ENCODE measurements around the gene DVL1.
A peak's percentile ranks its signal among the peaks of the same experiment; 100 is the strongest.

DVL1 gene

DNA sequence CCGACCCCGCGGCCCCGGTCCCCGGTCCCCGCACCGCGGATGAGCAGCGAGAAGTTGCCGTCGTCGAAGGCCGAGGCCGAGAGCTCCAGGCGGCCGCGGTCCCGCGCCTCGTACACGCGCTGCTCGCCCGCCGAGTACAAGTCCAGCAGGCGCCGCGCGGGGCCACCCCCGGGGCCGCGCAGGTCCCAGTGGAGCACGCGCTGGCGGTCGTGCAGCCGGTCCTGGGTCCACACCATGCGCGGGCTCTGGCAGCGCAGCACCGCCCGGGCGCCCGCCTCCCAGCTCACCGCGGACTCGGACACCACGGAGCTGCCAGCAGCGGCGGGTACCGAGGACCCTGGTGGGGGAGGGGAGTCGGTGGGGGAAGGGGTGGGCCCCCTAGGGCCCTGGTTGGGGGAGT lies 6.2 kb upstream of the DVL1 start:
- peak; percentile 26 to 44 for DNase-seq

DNA sequence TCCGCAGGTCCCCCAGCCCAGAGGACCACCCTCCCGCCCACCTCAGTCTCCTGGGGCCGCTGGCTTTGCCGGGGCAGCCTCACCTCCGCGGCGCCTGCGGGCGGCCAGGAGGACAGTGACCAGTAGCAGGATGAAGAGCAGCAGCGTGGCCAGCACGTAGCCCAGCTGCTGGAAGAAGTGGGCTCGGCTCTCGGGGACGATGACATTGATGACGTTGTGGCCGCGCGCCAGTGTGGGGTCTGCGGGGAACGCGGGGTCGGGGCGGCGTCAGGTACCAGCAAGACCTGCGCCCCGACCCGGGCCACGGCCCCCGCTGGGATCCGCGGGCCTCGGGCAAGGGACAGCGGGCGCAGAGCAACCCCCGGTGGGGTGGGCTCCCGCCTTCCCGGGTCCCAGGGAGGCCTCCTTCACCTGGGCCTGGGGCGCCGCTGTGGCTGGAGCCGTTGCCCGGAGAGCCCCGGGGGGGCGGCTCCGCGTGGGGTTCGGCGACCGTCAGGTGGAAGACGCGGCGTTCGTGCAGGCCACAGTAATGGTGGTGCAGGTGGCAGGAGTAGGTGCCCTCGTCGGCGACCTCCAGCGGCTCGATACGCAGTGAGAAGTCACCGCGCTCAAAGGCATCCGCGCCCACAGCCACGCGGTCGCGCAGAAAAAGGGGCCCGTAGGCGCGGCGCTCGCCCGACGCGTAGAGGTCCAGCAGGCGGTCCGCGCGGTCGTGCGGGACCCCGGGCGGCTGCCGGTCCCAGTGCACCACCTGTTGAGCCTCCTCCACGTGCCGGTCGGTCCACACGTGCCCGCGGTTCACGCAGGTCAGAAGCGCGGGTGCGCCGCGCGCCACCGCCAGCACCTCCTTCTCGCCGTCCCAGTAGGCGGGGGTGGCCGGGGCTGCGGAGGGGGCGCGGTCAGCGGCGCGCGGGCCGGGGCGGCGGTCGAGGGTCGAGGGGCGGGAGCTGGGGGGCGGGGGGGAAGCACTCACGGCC lies 5.3 kb upstream of the DVL1 start:
- DNase-seq: no peak

DNA sequence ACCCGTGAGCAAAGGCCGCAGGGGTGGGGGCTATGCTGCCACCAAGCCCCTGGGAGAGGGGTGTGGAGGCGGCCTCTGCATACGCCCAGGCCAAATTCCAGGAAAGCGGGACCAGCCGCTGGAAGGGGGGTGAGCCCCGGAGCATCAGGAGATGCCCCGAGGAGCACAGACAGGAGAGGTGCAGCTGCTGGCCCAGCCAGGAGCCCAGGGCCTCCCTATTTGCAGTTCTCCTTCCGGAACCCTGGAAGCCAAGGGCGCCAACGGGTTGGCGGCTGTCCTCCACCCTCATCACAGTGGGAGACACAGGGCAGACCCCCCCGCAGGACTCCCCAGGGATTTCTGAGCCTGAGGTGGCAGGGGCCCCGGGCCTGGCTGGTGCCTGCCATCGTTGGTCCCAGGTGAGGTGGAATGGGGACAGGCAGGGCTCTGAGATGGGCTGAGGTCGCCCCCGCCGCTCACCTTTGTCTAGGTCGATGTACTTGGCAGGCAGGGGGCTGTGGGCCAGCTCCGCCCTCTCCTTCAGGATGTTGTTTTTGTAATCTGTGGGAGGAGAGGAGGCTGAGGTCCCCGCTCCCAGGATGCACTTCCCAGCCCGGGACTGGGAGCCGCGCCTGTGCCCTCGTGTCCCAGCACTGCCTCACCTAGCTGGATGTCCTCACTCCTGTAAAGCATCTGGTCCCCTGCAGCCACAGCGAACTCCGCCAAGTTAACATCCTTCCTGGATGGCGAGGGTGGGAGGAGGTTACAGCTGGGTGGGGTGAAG lies 4.4 kb upstream of the DVL1 start:
- no peak for DNase-seq

DNA sequence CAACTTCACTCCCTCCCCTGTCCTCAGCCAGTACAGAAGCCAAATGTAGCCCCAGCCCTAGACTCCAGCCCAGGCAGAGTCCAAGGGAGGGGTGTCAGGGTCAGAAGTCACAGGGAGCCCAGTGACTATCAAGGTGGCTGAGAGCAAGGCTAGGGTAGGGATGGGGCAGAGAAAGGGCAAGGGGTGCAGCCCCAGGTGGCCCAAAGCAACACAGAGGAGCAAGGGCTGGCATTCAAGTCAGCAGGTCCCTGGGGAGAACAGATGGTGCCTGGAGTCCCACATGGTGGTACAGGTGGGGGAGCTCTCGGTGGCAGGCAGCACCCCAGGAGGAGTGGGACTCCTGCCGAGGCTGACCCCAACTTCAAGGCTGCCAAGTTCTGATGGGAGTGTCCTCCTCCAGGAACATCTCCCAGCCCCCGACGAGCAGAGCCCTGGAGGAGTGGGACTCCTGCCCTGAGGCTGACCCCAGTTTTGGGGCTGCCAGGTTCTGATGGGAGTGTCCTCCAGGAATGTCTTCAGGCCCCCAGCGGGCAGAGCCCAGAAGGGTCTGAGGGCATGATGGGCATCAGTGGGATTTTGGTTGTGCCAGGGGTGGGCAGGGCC lies 3.7 kb upstream of the DVL1 start:
- DNase-seq: no peak

DNA sequence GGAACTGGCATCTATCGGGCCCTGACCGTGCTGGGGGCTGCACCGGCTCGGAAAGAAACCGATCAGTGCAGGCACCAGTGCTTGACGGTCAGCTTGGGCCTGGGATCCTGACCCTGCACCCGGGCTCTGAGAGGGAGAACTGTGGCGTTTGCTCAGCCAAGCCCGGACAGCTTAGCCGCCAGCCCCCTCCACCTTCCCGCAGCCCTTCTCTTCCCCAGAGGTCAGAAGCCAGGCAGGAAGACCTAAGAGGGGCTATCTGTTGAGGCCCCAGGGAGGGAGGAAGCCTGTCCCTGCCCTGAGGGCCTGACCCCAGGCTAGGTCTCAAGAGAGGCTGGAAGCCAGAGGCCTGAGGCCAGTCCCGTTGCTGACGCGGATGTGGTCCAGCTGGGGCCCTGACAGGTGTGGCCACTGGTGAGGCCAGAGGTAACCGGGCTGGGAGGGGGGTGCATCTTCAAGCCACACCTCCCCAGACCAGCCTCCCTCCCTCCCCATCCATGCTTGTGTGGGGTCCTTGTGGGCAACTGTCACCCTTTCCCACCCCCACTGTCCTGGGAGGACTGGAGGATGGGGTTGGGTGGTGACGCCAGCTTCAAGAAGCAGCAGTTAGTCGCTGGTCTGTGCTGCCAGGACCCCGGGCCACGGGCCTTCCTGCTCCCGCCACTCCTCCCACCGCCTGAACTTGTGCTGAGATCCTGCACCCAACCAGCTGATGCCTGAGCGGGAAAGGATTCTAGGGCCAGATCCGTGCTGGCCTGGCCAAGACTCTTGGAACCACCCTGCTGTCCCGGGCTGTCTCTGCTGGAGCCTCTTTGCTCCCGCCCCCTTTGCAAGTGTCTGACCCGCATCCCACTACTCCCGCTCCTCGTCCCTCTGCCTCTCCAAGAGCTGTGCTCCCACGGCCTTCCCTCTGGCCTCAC lies 2.6 kb upstream of the DVL1 start:
- DNase-seq: no peak

DNA sequence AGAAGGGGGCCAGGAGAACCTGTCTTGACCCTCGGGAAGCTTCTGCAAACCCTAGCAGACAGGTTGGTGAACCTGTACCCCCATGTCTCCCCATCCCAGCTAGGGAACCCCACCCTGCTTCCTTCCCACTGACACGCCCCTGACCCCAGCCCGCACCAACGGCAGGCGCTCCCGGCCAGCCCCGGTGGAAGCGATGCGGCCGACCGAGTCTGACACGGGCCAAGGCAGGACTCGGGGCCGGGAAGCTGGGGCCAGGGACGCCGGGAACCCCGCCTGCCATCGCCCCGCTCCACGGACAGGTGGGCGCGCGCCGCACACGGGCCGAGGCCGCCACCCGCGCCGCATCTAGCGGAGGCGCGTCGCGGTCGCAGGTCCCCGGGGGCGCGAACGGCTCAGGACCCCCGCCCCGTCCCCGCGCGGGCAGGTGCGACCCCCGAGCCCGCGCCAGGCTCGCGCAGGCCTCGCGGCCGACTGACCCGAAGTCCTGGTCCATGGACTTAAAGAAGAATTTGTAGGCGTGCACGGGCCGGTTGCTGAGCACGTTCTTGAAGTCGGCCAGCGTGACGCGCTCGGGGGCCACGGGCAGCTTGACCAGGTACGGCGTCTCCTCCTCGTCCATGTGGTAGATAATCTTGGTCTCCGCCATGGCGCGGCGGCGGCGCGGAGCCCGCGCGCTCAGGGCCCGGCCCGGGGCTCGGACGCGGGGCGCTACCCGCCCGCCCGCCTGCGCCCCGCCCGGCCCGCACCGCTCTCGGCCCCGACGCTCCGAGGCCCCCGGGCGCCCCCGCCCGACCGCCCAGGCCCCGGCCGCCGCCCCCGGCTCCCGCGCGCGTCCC lies 580 bp downstream of the DVL1 start:
- DNase-seq: no peak

DNA sequence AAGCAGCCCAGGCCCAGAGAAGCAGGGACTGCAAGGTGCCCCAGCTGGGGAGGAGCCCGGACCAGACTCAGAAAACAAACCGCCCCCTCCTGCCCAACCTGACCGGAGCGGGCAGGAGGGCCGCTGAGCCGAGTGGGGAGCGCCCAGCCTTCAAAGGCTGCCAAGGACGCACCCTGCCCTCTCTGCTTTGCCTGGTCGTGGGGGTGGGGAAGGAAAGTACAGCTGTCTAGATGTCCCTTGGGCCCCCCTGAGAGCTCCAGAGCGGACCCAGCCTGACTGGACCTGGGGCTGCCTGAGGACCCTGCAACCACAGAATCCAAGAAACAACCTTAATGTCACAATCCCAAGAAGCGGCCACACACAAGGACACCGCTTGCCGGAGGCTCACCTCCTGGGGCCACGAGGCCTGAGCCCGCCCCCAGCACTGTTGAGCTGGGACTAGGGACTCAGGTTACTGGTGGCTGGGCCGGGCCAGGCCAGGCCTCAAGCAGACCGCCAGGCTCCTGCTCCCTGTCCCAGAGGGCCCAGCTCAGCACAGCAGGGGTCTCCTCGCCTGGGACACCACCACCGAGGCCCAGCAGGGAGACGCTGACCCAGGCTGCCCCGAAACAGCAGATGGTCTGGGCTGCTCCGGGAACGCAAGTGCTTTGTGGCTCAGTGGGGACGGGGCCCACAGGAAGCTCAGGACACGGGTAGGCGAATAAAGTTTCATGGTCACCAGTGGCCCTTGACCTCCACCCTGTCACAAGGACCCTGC lies 1.4 kb downstream of the DVL1 start:
- no peak for DNase-seq

DNA sequence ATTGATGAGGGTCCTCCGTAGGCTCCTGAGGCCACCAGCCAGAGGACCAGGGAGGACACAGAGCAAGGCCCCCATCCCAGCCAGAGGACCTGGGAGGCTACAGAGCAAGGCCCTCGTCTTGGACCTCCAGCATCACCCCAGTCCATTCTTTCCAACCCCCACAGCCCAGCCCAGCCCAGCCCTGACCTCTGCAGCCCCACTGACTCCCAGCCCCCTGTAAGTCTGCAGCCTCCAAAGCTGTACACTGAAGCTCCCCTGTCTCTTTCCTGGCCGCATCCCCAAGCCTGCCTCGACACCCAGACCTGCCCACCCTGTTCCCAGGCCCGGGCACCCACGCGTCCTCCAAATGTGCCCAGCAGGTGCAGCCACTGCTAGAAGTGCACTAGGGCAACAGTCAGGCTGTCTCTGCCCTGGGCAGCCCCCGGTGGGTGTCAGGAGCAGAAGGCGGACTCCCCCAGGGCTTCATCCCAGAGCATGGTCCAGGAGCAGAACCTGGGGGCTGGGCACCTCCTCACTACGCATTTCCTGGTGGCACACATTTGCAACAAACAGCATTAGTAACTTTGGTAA lies 2.1 kb downstream of the DVL1 start:
- no peak for DNase-seq

DNA sequence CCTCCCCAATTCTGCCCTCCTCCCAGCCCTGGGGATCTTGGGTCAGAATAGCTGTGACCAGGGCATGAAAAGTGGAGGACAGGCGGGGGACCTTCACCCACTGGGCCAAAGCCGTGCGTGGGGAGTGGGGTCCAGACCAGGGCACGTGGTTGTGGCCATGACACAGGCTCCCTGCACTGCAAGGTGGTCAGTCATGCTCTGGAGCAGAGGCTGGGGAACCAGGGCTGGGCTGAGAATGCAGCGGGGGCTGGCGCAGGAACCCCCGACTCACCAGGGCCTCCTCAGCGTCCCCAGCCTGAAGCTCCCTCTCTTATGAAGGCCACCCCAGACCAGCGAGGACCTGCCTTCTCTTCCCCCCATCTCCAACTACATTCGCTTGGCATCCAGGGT lies 2.7 kb downstream of the DVL1 start:
- no peak for DNase-seq

DNA sequence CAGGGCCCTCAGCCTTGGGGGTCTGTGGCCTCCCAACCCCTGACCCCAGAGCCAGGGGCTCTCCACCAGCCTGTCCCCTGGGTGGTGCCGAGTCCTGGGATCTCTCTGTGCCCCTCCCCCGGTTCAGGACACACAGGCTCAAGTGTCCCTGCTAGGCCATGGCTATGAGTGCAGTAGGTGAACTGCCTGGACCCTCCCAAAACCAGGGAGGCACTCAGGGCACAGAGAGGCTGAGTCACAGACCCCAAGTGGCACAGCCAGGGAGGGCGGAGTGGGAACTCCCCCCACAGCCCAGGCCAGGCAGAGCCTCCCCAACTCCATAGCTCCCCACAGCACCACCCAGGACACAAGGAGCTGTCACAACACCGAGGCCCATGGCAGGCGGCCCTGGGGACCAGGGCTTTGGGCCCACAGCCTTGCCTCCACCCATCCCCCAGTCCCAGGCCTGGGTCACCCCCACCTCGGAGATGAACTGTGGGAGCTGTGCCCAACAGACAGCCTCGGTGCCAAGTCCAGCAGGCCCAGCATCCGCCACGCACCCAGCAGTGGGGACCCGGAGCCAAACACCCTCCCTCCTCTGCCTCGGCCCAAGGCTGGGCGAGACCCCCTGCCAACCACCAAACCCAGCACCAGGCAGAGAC lies 3.2 kb downstream of the DVL1 start:
- no peak for DNase-seq

DNA sequence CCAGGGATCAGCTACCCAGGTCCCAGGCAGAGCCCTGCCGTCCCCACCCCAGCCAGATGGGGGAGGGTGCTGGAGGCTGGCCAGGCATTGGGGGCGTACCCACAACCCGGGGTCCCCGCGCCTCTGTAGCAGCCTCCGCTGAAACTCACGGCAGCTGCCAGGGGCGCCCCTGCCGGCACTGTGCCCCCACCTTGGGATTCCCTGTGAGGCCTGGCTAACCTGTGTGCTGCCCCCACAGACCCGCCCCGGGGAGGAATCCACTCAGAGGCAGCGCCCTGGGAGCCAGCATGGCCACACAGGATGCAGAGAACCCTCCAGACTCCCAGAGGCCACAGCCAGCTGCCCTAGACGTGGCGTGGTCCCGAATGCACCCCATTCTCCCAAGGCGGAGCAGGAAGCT lies 3.8 kb downstream of the DVL1 start:
- no peak for DNase-seq

DNA sequence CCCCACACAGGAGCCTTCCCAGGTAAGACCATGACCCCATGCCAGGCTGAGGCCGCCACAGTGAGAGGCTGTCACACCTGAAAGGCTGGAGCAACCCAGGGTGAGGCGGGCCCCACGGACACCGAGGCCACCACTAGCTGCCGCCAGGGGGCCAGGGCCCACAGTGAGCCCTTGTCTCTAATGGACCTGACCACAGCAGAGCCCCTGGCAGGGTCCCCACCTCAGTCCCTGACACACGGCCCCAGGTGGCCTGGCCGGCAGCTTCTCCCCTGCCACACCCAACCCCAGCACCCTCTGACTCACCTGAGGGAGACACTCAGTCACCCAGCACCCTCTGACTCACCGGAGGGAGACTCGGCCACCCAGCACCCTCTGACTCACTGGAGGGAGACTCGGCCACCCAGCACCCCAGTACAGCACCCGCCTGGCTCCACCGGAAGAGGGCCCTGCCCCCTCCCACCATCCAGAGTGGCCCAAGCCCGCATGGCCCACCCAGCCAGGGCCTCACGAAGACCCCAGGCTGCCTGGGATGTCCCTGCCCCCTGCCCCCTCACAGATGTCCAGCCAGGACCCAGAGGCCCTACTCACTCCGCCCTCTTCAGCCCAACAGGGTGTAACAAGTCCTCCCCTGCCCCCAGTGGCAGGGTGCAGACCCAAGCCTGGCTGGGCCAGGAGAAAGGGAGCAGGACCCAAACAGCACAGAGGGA lies 4.4 kb downstream of the DVL1 start:
- DNase-seq: peak in 1 of 2 donors; percentile 13

DNA sequence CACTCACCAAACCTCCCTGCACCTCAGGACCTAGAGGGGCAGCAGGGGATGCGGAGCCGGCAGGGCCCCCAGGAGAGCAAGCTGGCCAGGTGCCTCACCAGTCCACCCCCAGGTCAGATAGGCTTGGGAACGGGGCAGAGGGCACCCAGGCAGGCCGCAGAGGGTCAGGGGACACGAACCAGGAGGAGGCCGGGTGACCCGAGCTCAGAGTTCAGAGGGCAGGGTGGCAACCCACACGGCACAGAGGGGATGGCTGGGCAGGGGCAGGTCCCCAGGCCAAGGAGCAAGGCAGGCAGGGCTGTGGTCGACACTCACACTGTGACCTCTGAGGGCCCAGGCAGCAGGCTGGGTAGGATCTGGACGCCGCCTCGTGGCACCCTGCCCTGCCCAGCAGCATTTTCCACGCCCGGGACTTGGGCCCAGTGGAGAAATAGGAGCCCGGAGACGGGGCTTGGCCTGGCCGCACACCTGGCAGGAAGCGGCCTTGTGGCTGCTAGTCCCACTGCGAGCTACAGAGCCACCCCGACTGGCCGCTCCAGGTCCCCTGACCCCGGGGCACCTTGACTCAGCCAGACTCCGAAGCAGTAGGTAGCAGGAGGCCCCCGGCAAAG lies 5.3 kb downstream of the DVL1 start:
- no peak for DNase-seq

DNA sequence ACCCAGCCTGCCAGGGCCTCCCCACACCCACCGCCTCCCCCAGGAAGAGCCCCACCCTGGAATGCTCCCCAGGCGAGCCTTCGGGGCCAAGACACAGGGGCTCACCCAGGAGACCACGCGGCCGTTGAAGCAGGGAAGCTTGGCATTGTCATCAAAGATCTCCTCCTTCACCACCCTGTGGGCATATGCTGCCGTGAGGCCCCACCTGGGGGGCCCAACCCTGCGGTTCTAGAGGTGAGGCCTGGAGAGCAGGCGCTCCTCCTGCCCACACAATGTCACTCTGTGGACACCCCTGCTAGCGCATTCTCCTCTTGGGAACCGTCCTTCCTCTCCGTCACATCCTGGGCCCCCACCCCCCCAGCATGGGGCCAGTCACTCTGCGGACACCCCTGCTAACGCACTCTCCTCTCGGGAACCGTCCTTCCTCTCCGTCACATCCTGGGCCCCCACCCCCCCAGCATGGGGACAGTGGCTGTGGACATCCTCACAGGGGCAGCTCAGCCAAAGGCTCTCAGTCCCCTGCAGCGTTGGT lies 6.6 kb downstream of the DVL1 start:
- no peak for DNase-seq

DNA sequence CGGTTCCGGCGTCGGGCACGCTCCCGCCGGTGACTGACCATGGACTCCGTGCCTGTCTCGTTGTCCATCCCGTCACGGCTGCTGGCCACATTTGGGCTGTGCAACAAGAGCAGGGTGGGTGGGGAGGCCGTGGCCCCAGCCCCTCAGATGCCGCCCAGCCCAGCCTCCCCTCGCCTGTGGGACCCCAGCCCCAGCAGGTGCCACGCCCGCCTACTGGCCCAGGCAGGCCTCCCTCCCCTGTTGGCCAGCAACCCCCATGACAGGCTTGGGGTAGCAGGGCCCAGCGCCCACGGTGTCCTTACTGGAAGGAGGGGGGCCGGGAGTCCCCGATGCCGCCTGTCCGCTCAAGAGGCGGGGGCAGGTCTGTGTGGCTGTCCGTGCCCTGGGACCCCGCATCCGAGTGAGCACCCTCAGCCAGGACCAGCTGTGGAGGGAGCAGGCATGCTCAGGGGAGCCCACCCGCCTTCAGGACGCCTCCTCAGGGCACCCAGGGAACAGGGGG lies 7.1 kb downstream of the DVL1 start:
- no peak for DNase-seq

DNA sequence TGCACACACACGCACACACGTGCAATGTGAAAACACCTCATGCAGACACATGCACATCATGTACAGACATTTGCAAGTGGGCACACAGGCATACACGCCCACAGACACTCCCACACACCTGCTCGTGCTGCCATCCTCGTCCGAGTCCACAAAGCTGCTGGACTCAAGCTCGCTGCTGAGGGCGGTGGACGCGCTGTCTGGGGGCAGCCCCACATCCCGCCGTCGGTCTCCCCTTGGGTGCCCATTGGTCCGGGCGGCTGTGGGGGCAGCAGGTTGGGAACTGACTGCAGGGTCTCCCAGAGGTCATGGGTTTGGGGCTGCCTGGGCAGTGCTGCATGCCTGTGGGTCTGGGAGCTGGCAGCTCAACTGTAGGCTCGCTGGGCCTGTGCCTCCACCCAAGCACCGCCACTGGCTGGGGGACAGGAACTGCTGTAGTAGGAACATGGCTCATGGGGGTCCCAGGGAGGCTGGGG lies 7.6 kb downstream of the DVL1 start:
- no peak for DNase-seq

DNA sequence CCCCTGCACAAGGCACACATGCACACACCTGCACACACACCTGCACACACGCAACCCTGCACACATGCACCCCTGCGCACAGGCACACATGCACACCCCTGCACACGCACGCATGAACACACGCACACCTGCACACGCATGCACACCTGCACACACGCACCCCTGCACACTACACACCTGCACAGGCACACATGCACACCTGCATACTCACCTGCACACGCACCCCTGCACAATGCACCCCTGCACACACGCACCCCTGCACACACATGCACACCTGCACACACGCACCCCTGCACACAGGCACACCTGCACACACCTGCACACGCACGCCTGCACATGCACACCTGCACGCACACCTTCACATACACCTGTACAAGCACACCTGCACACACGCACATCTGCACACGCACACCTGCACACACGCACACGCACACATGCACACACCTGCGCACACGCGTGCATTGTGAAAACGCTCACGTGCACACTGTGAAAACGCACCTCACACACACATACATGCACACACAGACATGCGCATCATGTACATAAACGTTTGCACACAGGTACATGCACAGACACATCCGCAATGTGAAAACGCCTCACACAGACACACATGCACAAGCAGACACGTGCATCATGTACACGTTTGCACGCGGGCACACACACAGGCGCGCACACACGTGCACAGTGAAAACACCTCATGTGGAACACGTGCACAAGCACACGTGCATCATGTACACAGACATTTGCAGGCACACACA lies 8.2 kb downstream of the DVL1 start:
- no peak for DNase-seq
